Measurements from ENCODE around the gene NEBL.

GRCh38 chr10:20922033-20922432 is 24.9 kb upstream of the NEBL start:
- TF ChIP-seq YY1 (tag by site-specific recombination; IDR thresholded peaks at IDR 0.05): no peak
- no peak for TF ChIP-seq CTCF (tag by site-specific recombination; IDR thresholded peaks at IDR 0.05)
- TF ChIP-seq, protein P1, sequence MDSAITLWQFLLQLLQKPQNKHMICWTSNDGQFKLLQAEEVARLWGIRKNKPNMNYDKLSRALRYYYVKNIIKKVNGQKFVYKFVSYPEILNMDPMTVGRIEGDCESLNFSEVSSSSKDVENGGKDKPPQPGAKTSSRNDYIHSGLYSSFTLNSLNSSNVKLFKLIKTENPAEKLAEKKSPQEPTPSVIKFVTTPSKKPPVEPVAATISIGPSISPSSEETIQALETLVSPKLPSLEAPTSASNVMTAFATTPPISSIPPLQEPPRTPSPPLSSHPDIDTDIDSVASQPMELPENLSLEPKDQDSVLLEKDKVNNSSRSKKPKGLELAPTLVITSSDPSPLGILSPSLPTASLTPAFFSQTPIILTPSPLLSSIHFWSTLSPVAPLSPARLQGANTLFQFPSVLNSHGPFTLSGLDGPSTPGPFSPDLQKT (IDR thresholded peaks at IDR 0.05; ENCODE audit: borderline replicate concordance, low read depth, low read length): no peak
- TF ChIP-seq ZFHX2 (tag by site-specific recombination; conservative IDR thresholded peaks at IDR 0.05): no peak
- no peak for TF ChIP-seq ZNF544 (tag by site-specific recombination; IDR thresholded peaks at IDR 0.05)
- no peak for TF ChIP-seq ZNF558 (tag by site-specific recombination; IDR thresholded peaks at IDR 0.05)
- TF ChIP-seq ZNF23 (tag by site-specific recombination; IDR thresholded peaks at IDR 0.05; ENCODE audit: borderline replicate concordance): no peak

Data from HEK293 (cell line).